Endothelial cell of umbilical vein (primary cell): Measurements from ENCODE around the gene IL22RA2. TPM values are rescaled to one million over a fixed set of nuclear protein-coding genes. Genes with fewer than 3 reads are reported as not detected.

Source experiments
- BruUV-seq: library from RNA; stranded (reverse); fragments of 400-500 nt; replicated peaks from 2 replicates; lab custom pipeline; 2021; lab: Mats Ljungman, UMichigan
- CTCF ChIA-PET: fragments of 300-600, 350-600 bp; sonication (Branson Sonifier 250); formaldehyde crosslinking; loops from one replicate; lab custom pipeline; 2021; ENCODE audit warnings: antibody characterized with exemption, inconsistent platforms; lab: Charles Lee
- POLR2A ChIA-PET: fragments of 300-600, 350-600 bp; sonication (Branson Sonifier 250); formaldehyde crosslinking; loops from one replicate; lab custom pipeline; 2021; ENCODE audit warnings: antibody characterized with exemption, inconsistent platforms; lab: Charles Lee
- DNase-seq: peaks from one replicate; pipeline ENCODE4 v3.0.0-alpha.2; 2011; ENCODE audit warnings: low read depth, low spot score
- FAIRE-seq: peaks from 2 replicates; lab custom pipeline; 2011; peaks lifted over from hg19 to GRCh38; lab: Jason Lieb, UNC
- H2AFZ ChIP-seq: 2 replicates; pipeline ENCODE4 v1.6.0; 2012; ENCODE audit warnings: low read depth, low read length, control low read depth, inconsistent platforms
- H3K27ac ChIP-seq: 2 replicates; pipeline ENCODE4 v1.5.1; 2011; ENCODE audit warnings: low read depth, mild to moderate bottlenecking, control low read depth, low read length, moderate library complexity; ENCODE audit not compliant: insufficient read depth
- H3K27me3 ChIP-seq, 2 experiments: 2 replicates each; pipeline versions ENCODE4 v1.6.0 to v1.6.1; 2011; ENCODE audit warnings: low read length in 2 of 2, mixed read lengths in 1 of 2; ENCODE audit not compliant: control insufficient read depth in 2 of 2, insufficient read depth in 2 of 2
- H3K36me3 ChIP-seq, 2 experiments: 2 replicates in 1 of 2; 3 replicates in 1 of 2; pipeline ENCODE4 v1.5.1; 2011; ENCODE audit warnings: low read length in 2 of 2, mild to moderate bottlenecking in 1 of 2, moderate library complexity in 1 of 2; ENCODE audit not compliant: control insufficient read depth in 2 of 2, insufficient read depth in 2 of 2; ENCODE audit errors: extremely low read depth in 1 of 2
- H3K4me1 ChIP-seq: 3 replicates; pipeline ENCODE4 v1.5.1; 2011; ENCODE audit warnings: mild to moderate bottlenecking, low read length; ENCODE audit not compliant: control insufficient read depth, insufficient read depth; ENCODE audit errors: extremely low read depth
- H3K4me2 ChIP-seq: 2 replicates; pipeline ENCODE4 v1.6.1; 2011; ENCODE audit warnings: low read length, control low read depth, mixed read lengths; ENCODE audit not compliant: insufficient read depth
- H3K4me3 ChIP-seq, 3 experiments: fragments of 200-600 bp in 1 of 3; sonication (generic), shearing (Covaris generic) in 1 of 3; replicated peaks in 1 of 3; 2 replicates each; pipeline ENCODE4 v1.5.1; 2011 to 2016; ENCODE audit warnings: control low read depth in 3 of 3, low read length in 3 of 3, mild to moderate bottlenecking in 2 of 3, inconsistent platforms in 1 of 3, low read depth in 1 of 3, moderate library complexity in 1 of 3; ENCODE audit not compliant: insufficient read depth in 1 of 3
- H3K79me2 ChIP-seq: 2 replicates; pipeline ENCODE4 v1.6.0; 2012; ENCODE audit warnings: low read length, inconsistent platforms; ENCODE audit not compliant: control insufficient read depth, insufficient read depth
- H3K9ac ChIP-seq: replicated peaks from 2 replicates; pipeline ENCODE3; 2011; ENCODE audit warnings: low read length, control low read depth; ENCODE audit not compliant: insufficient read depth; ENCODE audit errors: extremely low read depth
- H3K9me1 ChIP-seq: replicated peaks from 3 replicates; pipeline ENCODE4 v1.6.0; 2011; ENCODE audit warnings: mild to moderate bottlenecking, low read length; ENCODE audit not compliant: control insufficient read depth, insufficient read depth; ENCODE audit errors: extremely low read depth
- H3K9me3 ChIP-seq: replicated peaks from 2 replicates; pipeline ENCODE4 v1.5.1; 2012; ENCODE audit warnings: low read length, inconsistent platforms; ENCODE audit not compliant: control insufficient read depth, insufficient read depth
- H4K20me1 ChIP-seq: replicated peaks from 2 replicates; pipeline ENCODE3; 2011; ENCODE audit warnings: mild to moderate bottlenecking, low read length; ENCODE audit not compliant: control insufficient read depth, insufficient read depth; ENCODE audit errors: extremely low read depth
- CTCF ChIP-seq, 2 donors: IDR thresholded peaks; 1 replicate in 1 of 2; 2 replicates in 1 of 2; pipeline ENCODE4 v1.5.1; 2011; ENCODE audit warnings: low read length in 2 of 2, mild to moderate bottlenecking in 2 of 2, moderate library complexity in 2 of 2, control low read depth in 1 of 2, inconsistent platforms in 1 of 2, low read depth in 1 of 2; ENCODE audit not compliant: insufficient read depth in 1 of 2; ENCODE audit errors: extremely low read depth in 1 of 2
- EZH2 ChIP-seq: IDR thresholded peaks from 2 replicates; pipeline ENCODE4 v1.6.1; 2012; ENCODE audit warnings: borderline replicate concordance, low read depth, mild to moderate bottlenecking, moderate library complexity, low read length, inconsistent platforms; ENCODE audit not compliant: severe bottlenecking
- FOS ChIP-seq: IDR thresholded peaks from 2 replicates; pipeline ENCODE4 v1.6.1; 2011; ENCODE audit warnings: mild to moderate bottlenecking, low read length, moderate library complexity, borderline replicate concordance; ENCODE audit not compliant: insufficient read depth
- GATA2 ChIP-seq: IDR thresholded peaks from 2 replicates; pipeline ENCODE4 v1.7.0; 2011; ENCODE audit warnings: low read depth, mild to moderate bottlenecking, moderate library complexity, mixed read lengths, low read length; ENCODE audit not compliant: insufficient read length, insufficient read depth
- JUN ChIP-seq: IDR thresholded peaks from 2 replicates; pipeline ENCODE4 v1.6.1; 2011; ENCODE audit warnings: borderline replicate concordance, low read depth; ENCODE audit not compliant: insufficient read length, insufficient read depth
- MAX ChIP-seq: IDR thresholded peaks from 2 replicates; pipeline ENCODE4 v1.6.1; 2011; ENCODE audit not compliant: insufficient read depth, insufficient read length
- MYC ChIP-seq: IDR thresholded peaks from one replicate; pipeline ENCODE4 v1.6.1; 2011; ENCODE audit warnings: mild to moderate bottlenecking, low read depth, low read length
- POLR2A ChIP-seq: IDR thresholded peaks from 2 replicates; pipeline ENCODE4 v1.6.1; 2012; ENCODE audit warnings: low read depth, mild to moderate bottlenecking, control low read depth, low read length
- POLR2AphosphoS5 ChIP-seq: IDR thresholded peaks from 2 replicates; pipeline ENCODE4 v1.6.1; 2012; ENCODE audit warnings: low read depth, mild to moderate bottlenecking, control low read depth, low read length, moderate library complexity; ENCODE audit not compliant: insufficient read depth
- dilution Hi-C: fragments of 300-500 bp; cut with MboI; formaldehyde crosslinking; loops from one replicate; pipeline ENCODE4 v1.15.0; 2019; ENCODE audit warnings: low sequenced_read_pairs; ENCODE audit not compliant: extremely low pct_ligation_motif_present
- intact Hi-C: fragments of 100-400 bp; cut with micrococcal nuclease; formaldehyde crosslinking; loops from one replicate; pipeline ENCODE4 v1.10.0; 2022
- polyA plus RNA-seq, 4 experiments: library from polyadenylated mRNA; depleted of rRNA in 3 of 4; stranded (reverse) in 3 of 4; unstranded in 1 of 4; fragments of >200 nt; gene quantifications; 2 replicates each; pipeline versions ENCODE4 v1.2.1 to v1.2.3, GENCODE V29; 2011 to 2012; ENCODE audit warnings: missing spikeins in 1 of 4
- total RNA-seq: library from RNA; stranded (reverse); gene quantifications from 2 replicates; pipeline ENCODE4 v1.2.3, GENCODE V29; 2021

IL22RA2 gene
- total and polyA plus RNA-seq, 2 donors (not counting 3 experiments of a cell fraction or from before 2014, with no cell fraction given): not detected

- dilution Hi-C loops: no loop called here
- FAIRE-seq (no peak), DNase-seq (no peak)
- intact Hi-C loops: no loop called here
- Histone ChIP-seq H3K27me3 (no peaks in the 10 kb centered on the region), H3K79me2 (no peaks in the 10 kb centered on the region), H3K9me1 (no peaks in the 10 kb centered on the region), H3K4me3 (no peak overlapping the region), H3K36me3 (no peaks in the 10 kb centered on the region), H3K4me1 (no peaks in the 10 kb centered on the region), H3K9me3 (no peaks in the 10 kb centered on the region), H3K4me2 (no peak overlapping the region), H3K27ac (no peak overlapping the region), H3K9ac (no peak overlapping the region), H2AFZ (no peak overlapping the region), H4K20me1 (no peaks in the 10 kb centered on the region)
- ChIA-PET POLR2A (no interaction called here), CTCF (no interaction called here)
- TF ChIP-seq FOS (no peak), EZH2 (no peak), POLR2A (no peak), GATA2 (no peak), MAX (no peak), CTCF (IDR thresholded peaks at IDR 0.05; ENCODE audit: extremely low read depth in 1 of 2, insufficient read depth in 1 of 2, low read depth in 1 of 2, low read length in 2 of 2) (no peak), POLR2AphosphoS5 (no peak), JUN (no peak), MYC (no peak)
- BruUV-seq: no TSS peak
Measured at GRCh38 chr6:137145421-137145820, 28.0 kb downstream of the IL22RA2 start.
